Type B pancreatic cell (in vitro differentiated cells): Measurements from ENCODE around the gene DHX38. TPM values are rescaled to one million over a fixed set of nuclear protein-coding genes. Genes with fewer than 3 reads are reported as not detected.
"Not testable (repeated sequence)": the region's sequence is repeated elsewhere in the genome, so short reads cannot be mapped to it uniquely, and the experiment has no call there.

Experiments used
- DNase-seq: peaks from one replicate; pipeline ENCODE4 v3.0.0; 2021; ENCODE audit warnings: mixed read lengths; ENCODE audit not compliant: unreplicated experiment; ENCODE audit errors: extremely low spot score
- H3K27ac Mint-ChIP-seq: 2 replicates; pipeline ENCODE4 v1.8.0; 2021; ENCODE audit warnings: mild to moderate bottlenecking, mixed read lengths
- H3K27me3 Mint-ChIP-seq: 2 replicates; pipeline ENCODE4 v1.8.0; 2021; ENCODE audit warnings: mixed read lengths
- H3K36me3 Mint-ChIP-seq: 2 replicates; pipeline ENCODE4 v1.8.0; 2021; ENCODE audit warnings: mixed read lengths
- H3K4me1 Mint-ChIP-seq: one replicate; pipeline ENCODE4 v1.8.0; 2021; ENCODE audit warnings: mixed read lengths; ENCODE audit not compliant: unreplicated experiment
- H3K4me3 Mint-ChIP-seq: 2 replicates; pipeline ENCODE4 v1.8.0; 2021; ENCODE audit warnings: mild to moderate bottlenecking, mixed read lengths
- H3K9me3 Mint-ChIP-seq: 2 replicates; pipeline ENCODE4 v1.8.0; 2021; ENCODE audit warnings: mixed read lengths
- CTCF ChIP-seq: fragments of 200-600 bp; sonication (generic); conservative IDR thresholded peaks from 2 replicates; pipeline ENCODE4 v1.5.0; 2021; ENCODE audit warnings: antibody characterized with exemption, mild to moderate bottlenecking
- total RNA-seq: library from RNA; stranded (reverse); gene quantifications from 2 replicates; pipeline ENCODE4 v1.2.1, GENCODE V29; 2021; ENCODE audit warnings: low replicate concordance

The DHX38 gene
- total RNA-seq, 1 donor from 2014 or later, result 75.6 TPM

DNA sequence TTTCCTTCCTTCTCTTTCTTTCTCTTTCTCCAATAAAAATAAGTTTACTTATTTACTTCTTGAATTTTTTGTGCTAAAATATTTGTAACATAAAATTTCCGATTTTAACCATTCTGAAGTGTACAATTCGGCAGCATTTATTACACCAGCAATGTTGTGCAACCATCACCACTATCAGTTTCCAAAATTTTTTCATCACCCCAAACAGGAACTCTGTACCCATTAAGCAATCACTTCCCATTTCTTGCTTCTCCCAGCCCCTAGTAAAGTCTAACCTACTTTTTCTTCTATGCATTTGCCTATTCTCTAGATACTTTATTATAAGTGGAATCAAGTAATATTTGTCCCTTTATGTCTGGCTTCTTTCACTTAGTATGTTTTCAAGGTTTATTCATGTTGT is 41.8 kb upstream of the DHX38 start:
- no peaks in the 10 kb centered on the region for H3K36me3 Mint-ChIP-seq
- no peak for TF ChIP-seq CTCF
- H3K27me3 Mint-ChIP-seq, result no peaks in the 10 kb centered on the region
- no peak overlapping the region for H3K4me3 Mint-ChIP-seq
- H3K27ac Mint-ChIP-seq, result no peak overlapping the region
- DNase-seq, result no peak
- peaks cover 6% of the 10 kb centered on the region for H3K9me3 Mint-ChIP-seq
- H3K4me1 Mint-ChIP-seq, result no peaks in the 10 kb centered on the region

GRCh38 chr16:72054254-72054847 is 39.3 kb upstream of the DHX38 start, which contains the start of gene HP:
Gene HP, plus strand, starts transcription at chr16:72054505. Its CDS starts 148 bp downstream, at chr16:72054653.
- H3K27me3 Mint-ChIP-seq, H3K36me3 Mint-ChIP-seq, H3K9me3 Mint-ChIP-seq, H3K4me3 Mint-ChIP-seq, H3K27ac Mint-ChIP-seq, DNase-seq, H3K4me1 Mint-ChIP-seq: not testable (repeated sequence)

DNA sequence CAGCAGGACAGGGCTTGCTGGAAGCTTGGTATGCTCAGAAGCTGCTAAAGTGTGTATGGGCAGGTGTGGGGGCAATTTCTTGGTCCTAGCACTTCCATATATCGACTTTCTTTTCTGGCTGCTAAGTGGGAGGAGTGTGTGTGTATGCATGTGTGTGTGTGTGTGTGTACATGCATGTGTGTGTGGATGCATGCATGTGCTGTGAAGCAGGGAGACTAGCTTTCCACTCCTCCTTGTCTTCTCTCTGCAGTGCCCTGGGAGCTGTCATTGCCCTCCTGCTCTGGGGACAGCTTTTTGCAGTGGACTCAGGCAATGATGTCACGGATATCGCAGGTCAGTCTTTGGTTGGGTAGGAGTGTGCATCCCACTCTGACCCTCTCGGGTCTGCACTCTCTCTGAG is 37.7 kb upstream of the DHX38 start:
- DNase-seq, result no peak
- no peak for TF ChIP-seq CTCF
- no peak overlapping the region for H3K27ac Mint-ChIP-seq
- no peaks in the 10 kb centered on the region for H3K9me3 Mint-ChIP-seq
- no peak overlapping the region for H3K4me3 Mint-ChIP-seq
- no peaks in the 10 kb centered on the region for H3K36me3 Mint-ChIP-seq
- H3K27me3 Mint-ChIP-seq, result peaks cover 3% of the 10 kb centered on the region
- H3K4me1 Mint-ChIP-seq, result no peaks in the 10 kb centered on the region

DNA sequence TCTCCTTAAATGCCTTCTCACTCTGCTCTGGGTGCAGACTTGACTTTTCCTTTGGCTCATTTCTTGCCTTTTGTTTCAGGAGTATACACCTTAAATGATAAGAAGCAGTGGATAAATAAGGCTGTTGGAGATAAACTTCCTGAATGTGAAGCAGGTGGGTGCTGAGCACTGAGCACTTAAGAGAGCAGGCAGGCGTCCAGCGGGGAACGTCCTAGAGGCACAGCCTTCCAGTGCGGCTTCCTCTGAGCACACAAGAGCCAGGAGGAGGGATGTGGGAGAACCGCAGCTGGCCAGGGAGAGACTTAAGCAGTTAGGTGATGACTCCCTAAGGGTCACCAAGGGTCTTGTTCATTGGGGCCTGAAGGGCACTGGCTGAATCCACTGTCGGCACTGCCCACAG is 36.3 kb upstream of the DHX38 start:
- not testable (repeated sequence) for H3K4me3 Mint-ChIP-seq, H3K9me3 Mint-ChIP-seq, H3K4me1 Mint-ChIP-seq, H3K36me3 Mint-ChIP-seq, DNase-seq, H3K27ac Mint-ChIP-seq, H3K27me3 Mint-ChIP-seq

DNA sequence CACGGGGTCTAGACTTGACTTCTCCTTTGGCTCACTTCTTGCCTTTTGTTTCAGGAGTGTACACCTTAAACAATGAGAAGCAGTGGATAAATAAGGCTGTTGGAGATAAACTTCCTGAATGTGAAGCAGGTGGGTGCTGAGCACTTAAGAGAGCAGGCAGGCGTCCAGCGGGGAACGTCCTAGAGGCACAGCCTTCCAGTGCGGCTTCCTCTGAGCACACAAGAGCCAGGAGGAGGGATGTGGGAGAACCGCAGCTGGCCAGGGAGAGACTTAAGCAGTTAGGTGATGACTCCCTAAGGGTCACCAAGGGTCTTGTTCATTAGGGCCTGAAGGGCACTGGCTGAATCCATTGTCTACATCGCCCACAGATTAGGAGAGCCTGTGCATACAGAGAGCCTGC is 34.6 kb upstream of the DHX38 start:
- not testable (repeated sequence) for DNase-seq, H3K4me1 Mint-ChIP-seq, H3K27me3 Mint-ChIP-seq, H3K4me3 Mint-ChIP-seq, H3K9me3 Mint-ChIP-seq, H3K27ac Mint-ChIP-seq, H3K36me3 Mint-ChIP-seq

GRCh38 chr16:72060405-72060804 is 33.2 kb upstream of the DHX38 start:
- no peak overlapping the region for H3K4me3 Mint-ChIP-seq
- H3K9me3 Mint-ChIP-seq, result no peaks in the 10 kb centered on the region
- TF ChIP-seq CTCF, result no peak
- H3K27me3 Mint-ChIP-seq, result peaks cover 3% of the 10 kb centered on the region
- no peak overlapping the region for H3K27ac Mint-ChIP-seq
- H3K36me3 Mint-ChIP-seq, result peaks cover 3% of the 10 kb centered on the region
- H3K4me1 Mint-ChIP-seq, result no peaks in the 10 kb centered on the region
- no peak for DNase-seq

- H3K4me1 Mint-ChIP-seq, result no peaks in the 10 kb centered on the region
- no peak overlapping the region for H3K27ac Mint-ChIP-seq
- H3K9me3 Mint-ChIP-seq, result no peaks in the 10 kb centered on the region
- H3K4me3 Mint-ChIP-seq, result no peak overlapping the region
- no peak for DNase-seq
- H3K36me3 Mint-ChIP-seq, result peaks cover 3% of the 10 kb centered on the region
- TF ChIP-seq CTCF, result no peak
- peaks cover 3% of the 10 kb centered on the region for H3K27me3 Mint-ChIP-seq
These were observed 32.1 kb upstream of the DHX38 start for GRCh38 chr16:72061564-72061963.
